Trophoblast cell (in vitro differentiated cells and primary cell): ENCODE measurements around the gene IVD.
"Not testable (repeated sequence)": the region's sequence is repeated elsewhere in the genome, so short reads cannot be mapped to it uniquely, and the experiment has no call there.

Source experiments
- DNase-seq, 2 donors: peaks; one replicate each; pipeline ENCODE4 v3.0.0-alpha.2; 2016
- H2AFZ ChIP-seq: 2 replicates; pipeline ENCODE4 v1.6.1; 2013; ENCODE audit warnings: low read length, moderate library complexity, mild to moderate bottlenecking; ENCODE audit not compliant: insufficient read depth, poor library complexity
- H2AK5ac ChIP-seq: 2 replicates; pipeline ENCODE4 v1.6.1; 2013; ENCODE audit warnings: mild to moderate bottlenecking, low read length
- H2BK120ac ChIP-seq: 2 replicates; pipeline ENCODE4 v1.6.1; 2013; ENCODE audit warnings: low read length, mild to moderate bottlenecking, moderate library complexity; ENCODE audit not compliant: insufficient read depth, poor library complexity
- H2BK12ac ChIP-seq: 2 replicates; pipeline ENCODE4 v1.6.1; 2013; ENCODE audit warnings: mild to moderate bottlenecking, low read length, moderate library complexity
- H2BK5ac ChIP-seq: 2 replicates; pipeline ENCODE4 v1.6.1; 2013; ENCODE audit warnings: low read length, low read depth, moderate library complexity, mild to moderate bottlenecking; ENCODE audit not compliant: poor library complexity
- H3K14ac ChIP-seq: 2 replicates; pipeline ENCODE4 v1.6.1; 2013; ENCODE audit warnings: mild to moderate bottlenecking, low read length
- H3K18ac ChIP-seq: 2 replicates; pipeline ENCODE4 v1.6.1; 2013; ENCODE audit warnings: mild to moderate bottlenecking, low read length
- H3K23ac ChIP-seq: 2 replicates; pipeline ENCODE4 v1.6.1; 2013; ENCODE audit warnings: low read length
- H3K27ac ChIP-seq: 2 replicates; pipeline ENCODE4 v1.5.1; 2013; ENCODE audit warnings: low read depth, mild to moderate bottlenecking, inconsistent platforms, low read length, moderate library complexity
- H3K27me3 ChIP-seq: 2 replicates; pipeline ENCODE4 v1.6.1; 2013; ENCODE audit warnings: inconsistent platforms, mild to moderate bottlenecking, low read length, moderate library complexity; ENCODE audit not compliant: insufficient read depth
- H3K36me3 ChIP-seq, 2 experiments: 1 replicate in 1 of 2; 2 replicates in 1 of 2; pipeline ENCODE4 v1.6.1; 2013; ENCODE audit warnings: low read length in 2 of 2, mild to moderate bottlenecking in 2 of 2, moderate library complexity in 1 of 2; ENCODE audit not compliant: insufficient read depth in 2 of 2, control insufficient read depth in 1 of 2
- H3K4ac ChIP-seq: 2 replicates; pipeline ENCODE4 v1.6.1; 2013; ENCODE audit warnings: low read depth, mild to moderate bottlenecking, low read length, moderate library complexity
- H3K4me1 ChIP-seq, 2 experiments: 1 replicate in 1 of 2; 2 replicates in 1 of 2; pipeline ENCODE4 v1.6.1; 2013; ENCODE audit warnings: low read length in 2 of 2, mild to moderate bottlenecking in 2 of 2, moderate library complexity in 1 of 2; ENCODE audit not compliant: insufficient read depth in 2 of 2, control insufficient read depth in 1 of 2
- H3K4me2 ChIP-seq: 2 replicates; pipeline ENCODE4 v1.6.1; 2013; ENCODE audit warnings: inconsistent platforms, mild to moderate bottlenecking, low read length, moderate library complexity
- H3K4me3 ChIP-seq: 2 replicates; pipeline ENCODE4 v1.5.1; 2013; ENCODE audit warnings: mild to moderate bottlenecking, low read depth, low read length, inconsistent platforms
- H3K79me1 ChIP-seq: one replicate; pipeline ENCODE4 v1.6.1; 2013; ENCODE audit warnings: low read length
- H3K79me2 ChIP-seq: 2 replicates; pipeline ENCODE4 v1.6.1; 2013; ENCODE audit warnings: low read length, mild to moderate bottlenecking; ENCODE audit not compliant: control insufficient read depth, insufficient read depth, poor library complexity
- H3K9ac ChIP-seq: 2 replicates; pipeline ENCODE4 v1.6.1; 2013; ENCODE audit warnings: mild to moderate bottlenecking, low read length
- H3K9me3 ChIP-seq: 2 replicates; pipeline ENCODE4 v1.6.1; 2013; ENCODE audit warnings: low read depth, mild to moderate bottlenecking, control low read depth, inconsistent platforms, low read length; ENCODE audit not compliant: insufficient read depth
- H4K12ac ChIP-seq: 2 replicates; pipeline ENCODE4 v1.6.1; 2013; ENCODE audit warnings: low read depth, mild to moderate bottlenecking, low read length, moderate library complexity
- H4K8ac ChIP-seq: 2 replicates; pipeline ENCODE4 v1.6.1; 2013; ENCODE audit warnings: low read depth, mild to moderate bottlenecking, low read length, moderate library complexity
- H4K91ac ChIP-seq: one replicate; pipeline ENCODE4 v1.6.1; 2013; ENCODE audit warnings: low read depth, mild to moderate bottlenecking, low read length, moderate library complexity
- WGBS: extraction: QIAGEN DNeasy Blood & Tissue Kit; methylation state at CpG from one replicate; pipeline ENCODE4 v1.1.7; 2013; ENCODE audit warnings: missing lambda C conversion rate; ENCODE audit not compliant: insufficient read length, insufficient coverage; ENCODE audit errors: extremely low coverage; 5-methylcytosine and 5-hydroxymethylcytosine counted together

IVD gene

DNA sequence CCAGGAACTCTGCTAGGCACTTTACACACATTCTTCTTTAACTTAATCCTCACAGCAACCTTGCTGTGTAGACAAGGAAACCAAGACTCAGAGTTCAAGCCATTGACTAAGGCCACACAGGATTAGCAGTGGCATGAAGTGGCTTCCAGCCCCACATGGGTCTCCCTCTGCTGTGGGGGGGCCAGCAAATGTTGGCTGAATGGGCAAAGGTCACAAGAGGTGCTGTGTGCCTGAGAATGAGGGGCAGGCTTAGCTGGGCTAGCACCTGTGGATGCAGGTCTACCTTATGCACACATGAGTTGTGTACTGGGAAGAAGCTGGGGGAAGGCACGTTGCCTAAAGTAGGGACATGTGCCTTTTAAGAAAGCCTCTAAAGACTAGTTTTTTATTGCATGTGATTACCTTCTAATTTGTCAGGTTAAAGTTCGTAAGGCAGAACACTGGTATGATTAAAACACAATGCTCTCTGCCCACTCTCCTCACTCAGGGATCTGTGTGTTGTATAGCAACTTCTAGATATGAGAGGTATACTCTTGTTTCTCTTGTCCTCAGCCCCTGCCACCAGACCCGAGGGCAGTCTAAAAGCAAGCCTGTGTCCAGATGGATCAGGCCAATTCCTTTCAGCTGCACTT lies 46.0 kb downstream of the IVD start:
- no peak for DNase-seq
- Histone ChIP-seq H4K12ac (no peak overlapping the region), H3K4me3 (no peak overlapping the region), H2BK5ac (no peak overlapping the region), H3K27ac (no peak overlapping the region), H3K18ac (no peak overlapping the region), H3K79me1 (no peaks in the 10 kb centered on the region), H2BK12ac (no peak overlapping the region), H3K4me2 (no peak overlapping the region), H3K9ac (no peak overlapping the region), H3K27me3 (no peaks in the 10 kb centered on the region), H4K91ac (no peak overlapping the region), H3K36me3 (no peaks in the 10 kb centered on the region), H3K79me2 (peaks cover 1% of the 10 kb centered on the region), H3K14ac (no peak overlapping the region), H3K4ac (no peak overlapping the region), H2AFZ (no peak overlapping the region), H2BK120ac (no peak overlapping the region), H3K9me3 (no peaks in the 10 kb centered on the region), H3K4me1 (peaks cover 21 to 24% of the 10 kb centered on the region in 2 experiments), H3K23ac (no peak overlapping the region), H2AK5ac (no peak overlapping the region), H4K8ac (no peak overlapping the region)
- no CpG with 5 or more reads among the region's 3 CpGs for WGBS

DNA sequence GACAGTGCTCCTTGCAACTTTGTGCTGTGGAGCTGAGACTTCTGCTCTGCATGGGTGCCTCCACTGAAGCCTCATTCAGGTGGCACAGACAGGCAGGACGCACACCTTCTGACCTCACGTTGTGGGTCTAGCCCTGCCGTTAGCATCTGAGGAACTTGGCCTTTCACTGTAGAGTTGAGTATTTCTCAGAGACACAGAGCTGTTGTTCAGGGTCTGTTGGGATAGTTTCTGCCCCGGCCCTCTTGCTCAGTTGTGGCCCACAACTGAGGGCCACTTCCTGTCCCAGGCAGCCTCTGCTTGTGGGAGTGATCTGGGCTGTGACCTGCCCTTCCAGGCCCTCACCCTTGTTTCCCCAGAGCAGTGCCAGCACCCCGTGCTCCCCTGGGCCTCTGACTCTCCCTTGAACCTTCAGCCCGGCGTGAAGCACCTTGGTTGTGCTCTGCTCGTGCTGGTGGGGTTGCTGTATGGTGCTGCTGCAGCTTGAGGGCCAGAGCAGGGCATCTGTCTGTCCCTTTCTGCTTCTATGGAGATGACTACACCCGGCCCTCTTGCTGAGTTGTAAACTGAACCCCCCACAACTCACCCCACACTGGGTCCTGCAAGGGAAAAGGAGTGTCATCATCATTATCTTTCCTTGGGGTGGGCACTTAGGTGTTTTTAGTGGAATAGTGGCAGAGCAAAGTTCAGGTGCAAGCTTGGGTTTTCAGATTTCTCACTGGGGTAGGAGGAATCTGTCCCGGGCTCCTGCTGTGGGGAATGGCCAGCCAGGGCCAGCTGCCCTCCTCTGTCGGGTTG lies 46.9 kb downstream of the IVD start:
- Histone ChIP-seq H3K4ac (peak overlapping the region; percentile 20), H3K18ac (no peak overlapping the region), H3K14ac (no peak overlapping the region), H3K27me3 (no peaks in the 10 kb centered on the region), H3K36me3 (no peaks in the 10 kb centered on the region), H2BK5ac (no peak overlapping the region), H3K4me3 (no peak overlapping the region), H4K91ac (no peak overlapping the region), H2AK5ac (no peak overlapping the region), H2AFZ (no peak overlapping the region), H3K9me3 (no peaks in the 10 kb centered on the region), H3K4me1 (peaks cover 25 to 26% of the 10 kb centered on the region in 2 experiments), H4K8ac (no peak overlapping the region), H4K12ac (no peak overlapping the region), H3K4me2 (no peak overlapping the region), H3K79me2 (peaks cover 5% of the 10 kb centered on the region), H2BK120ac (no peak overlapping the region), H2BK12ac (no peak overlapping the region), H3K9ac (no peak overlapping the region), H3K23ac (no peak overlapping the region), H3K27ac (no peak overlapping the region), H3K79me1 (no peaks in the 10 kb centered on the region)
- WGBS: no CpG with 5 or more reads among the region's 11 CpGs
- DNase-seq: no peak

DNA sequence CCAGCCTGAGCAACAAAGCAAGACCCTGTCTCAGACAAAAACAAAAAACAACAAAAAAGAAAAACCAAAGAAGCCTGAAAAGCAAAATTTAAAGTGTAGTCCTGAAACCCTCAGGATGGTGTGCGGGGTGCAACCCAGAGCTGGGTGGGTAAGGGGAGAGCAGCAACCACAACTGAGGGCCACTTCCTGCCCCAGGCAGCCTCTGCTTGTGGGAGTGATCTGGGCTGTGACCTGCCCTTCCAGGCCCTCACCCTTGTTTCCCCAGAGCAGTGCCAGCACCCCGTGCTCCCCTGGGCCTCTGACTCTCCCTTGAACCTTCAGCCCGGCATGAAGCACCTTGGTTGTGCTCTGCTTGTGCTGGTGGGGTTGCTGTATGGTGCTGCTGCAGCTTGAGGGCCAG lies 48.3 kb downstream of the IVD start:
- H3K4me3 ChIP-seq, H3K79me1 ChIP-seq, H3K9ac ChIP-seq, H2BK120ac ChIP-seq, DNase-seq, H3K36me3 ChIP-seq, H4K91ac ChIP-seq, H3K14ac ChIP-seq, H3K27ac ChIP-seq, H2BK5ac ChIP-seq, H3K23ac ChIP-seq, H3K18ac ChIP-seq, H2BK12ac ChIP-seq, H3K27me3 ChIP-seq, H3K4me2 ChIP-seq, H3K9me3 ChIP-seq, H2AK5ac ChIP-seq, H3K4ac ChIP-seq, H4K12ac ChIP-seq, H3K79me2 ChIP-seq, H4K8ac ChIP-seq, H2AFZ ChIP-seq: not testable (repeated sequence)
- H3K4me1 ChIP-seq: peaks cover 25 to 26% of the 10 kb centered on the region in 2 experiments
- no CpG with 5 or more reads among the region's 3 CpGs for WGBS

DNA sequence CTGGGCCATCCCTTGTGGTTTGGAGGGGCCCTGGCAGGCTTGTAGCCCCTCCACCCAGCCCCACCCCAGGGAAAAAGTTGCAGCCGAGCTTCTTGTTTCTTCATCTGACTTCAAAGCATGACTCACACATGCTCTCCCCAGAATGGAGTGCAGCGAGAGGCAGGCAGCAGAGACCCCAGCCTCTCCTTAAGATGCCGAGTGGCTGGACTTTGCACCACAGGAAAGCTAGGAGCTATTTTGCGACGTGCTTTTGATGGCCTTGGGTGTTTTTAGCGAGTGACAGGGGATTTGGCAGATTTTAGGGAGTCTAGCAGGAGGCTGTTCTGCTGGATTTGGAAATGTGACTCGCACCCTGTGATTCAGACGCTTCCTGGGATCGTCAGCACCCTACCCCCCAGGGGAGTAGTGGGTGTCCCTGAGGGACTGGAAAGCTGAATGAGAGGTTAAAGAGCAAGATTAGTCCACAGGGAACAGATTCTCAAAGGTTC lies 49.4 kb downstream of the IVD start:
- H4K91ac ChIP-seq: no peak overlapping the region
- H3K79me2 ChIP-seq: peaks cover 5% of the 10 kb centered on the region
- H4K12ac ChIP-seq: no peak overlapping the region
- no peak overlapping the region for H4K8ac ChIP-seq
- H3K27me3 ChIP-seq: no peaks in the 10 kb centered on the region
- no peaks in the 10 kb centered on the region for H3K79me1 ChIP-seq
- H3K9me3 ChIP-seq: no peaks in the 10 kb centered on the region
- H3K4me3 ChIP-seq: no peak overlapping the region
- H2BK5ac ChIP-seq: no peak overlapping the region
- H2AFZ ChIP-seq: no peak overlapping the region
- DNase-seq: no peak
- no peak overlapping the region for H3K4ac ChIP-seq
- no peak overlapping the region for H2BK120ac ChIP-seq
- H3K18ac ChIP-seq: no peak overlapping the region
- peaks cover 14 to 15% of the 10 kb centered on the region in 2 experiments for H3K36me3 ChIP-seq
- H3K4me1 ChIP-seq: peaks cover 25 to 30% of the 10 kb centered on the region in 2 experiments
- H2AK5ac ChIP-seq: no peak overlapping the region
- H3K23ac ChIP-seq: no peak overlapping the region
- H3K9ac ChIP-seq: no peak overlapping the region
- H2BK12ac ChIP-seq: no peak overlapping the region
- no peak overlapping the region for H3K14ac ChIP-seq
- WGBS: no CpG with 5 or more reads among the region's 9 CpGs
- H3K4me2 ChIP-seq: peak overlapping the region; percentile 8
- H3K27ac ChIP-seq: no peak overlapping the region
